Stimulated activated CD8-positive, alpha-beta memory T cell treated with anti-CD3 and anti-CD28 coated beads, Interleukin-12 subunit alpha, Interleukin-12 subunit beta, amount 100 ng/mL, for 1 hour (primary cell): ENCODE results near the gene TAS2R60.
A peak's percentile ranks its signal among the peaks of the same experiment; 100 is the strongest.
"Not testable (repeated sequence)": the region's sequence is repeated elsewhere in the genome, so short reads cannot be mapped to it uniquely, and the experiment has no call there.

Experiments used
- DNase-seq: peaks from one replicate; pipeline ENCODE4 v3.0.0-alpha.2; 2020; ENCODE audit warnings: low read depth

TAS2R60 gene

GRCh38 chr7:143443153-143443552 lies at the start of gene TAS2R60:
Gene TAS2R60 (plus strand): TSS chr7:143443453. CDS start chr7:143443453, 0 bp downstream.
- DNase-seq, result no peak

GRCh38 chr7:143394068-143394467 lies 49.2 kb upstream of the TAS2R60 start:
- no peak for DNase-seq

GRCh38 chr7:143394777-143395176 lies 48.5 kb upstream of the TAS2R60 start:
- no peak for DNase-seq

GRCh38 chr7:143395187-143396149 lies 47.8 kb upstream of the TAS2R60 start:
- no peak for DNase-seq

GRCh38 chr7:143396182-143396581 lies 47.1 kb upstream of the TAS2R60 start:
- no peak for DNase-seq

- DNase-seq, result no peak
Measured at GRCh38 chr7:143396625-143397556, 46.4 kb upstream of the TAS2R60 start.

- no peak for DNase-seq
Measured at GRCh38 chr7:143397710-143398530, 45.3 kb upstream of the TAS2R60 start.

GRCh38 chr7:143398616-143399015 lies 44.6 kb upstream of the TAS2R60 start:
- no peak for DNase-seq

- no peak for DNase-seq
Measured at GRCh38 chr7:143399151-143399550, 44.1 kb upstream of the TAS2R60 start.

GRCh38 chr7:143399642-143400041 lies 43.6 kb upstream of the TAS2R60 start:
- no peak for DNase-seq

GRCh38 chr7:143401265-143401664 lies 42.0 kb upstream of the TAS2R60 start:
- no peak for DNase-seq

- not testable (repeated sequence) for DNase-seq
Measured at GRCh38 chr7:143402233-143402632, 41.0 kb upstream of the TAS2R60 start.

GRCh38 chr7:143405173-143406001 lies 37.9 kb upstream of the TAS2R60 start:
- no peak for DNase-seq

GRCh38 chr7:143406002-143406357 lies 37.3 kb upstream of the TAS2R60 start:
- DNase-seq, result no peak

- DNase-seq, result no peak
Measured at GRCh38 chr7:143407287-143408251, 35.7 kb upstream of the TAS2R60 start.

- no peak for DNase-seq
Measured at GRCh38 chr7:143408252-143408685, 35.0 kb upstream of the TAS2R60 start.

GRCh38 chr7:143408686-143409561 lies 34.3 kb upstream of the TAS2R60 start, which contains the start of gene EPHA1:
Gene EPHA1 (minus strand): TSS chr7:143408856. CDS start chr7:143408805, 51 bp downstream.
- DNase-seq, result peak; percentile 31

- no peak for DNase-seq
Measured at GRCh38 chr7:143410521-143411004, 32.7 kb upstream of the TAS2R60 start.
